ENCODE results near the gene ROMO1.
A peak's percentile ranks its signal among the peaks of the same experiment; 100 is the strongest.

ROMO1 gene

DNA sequence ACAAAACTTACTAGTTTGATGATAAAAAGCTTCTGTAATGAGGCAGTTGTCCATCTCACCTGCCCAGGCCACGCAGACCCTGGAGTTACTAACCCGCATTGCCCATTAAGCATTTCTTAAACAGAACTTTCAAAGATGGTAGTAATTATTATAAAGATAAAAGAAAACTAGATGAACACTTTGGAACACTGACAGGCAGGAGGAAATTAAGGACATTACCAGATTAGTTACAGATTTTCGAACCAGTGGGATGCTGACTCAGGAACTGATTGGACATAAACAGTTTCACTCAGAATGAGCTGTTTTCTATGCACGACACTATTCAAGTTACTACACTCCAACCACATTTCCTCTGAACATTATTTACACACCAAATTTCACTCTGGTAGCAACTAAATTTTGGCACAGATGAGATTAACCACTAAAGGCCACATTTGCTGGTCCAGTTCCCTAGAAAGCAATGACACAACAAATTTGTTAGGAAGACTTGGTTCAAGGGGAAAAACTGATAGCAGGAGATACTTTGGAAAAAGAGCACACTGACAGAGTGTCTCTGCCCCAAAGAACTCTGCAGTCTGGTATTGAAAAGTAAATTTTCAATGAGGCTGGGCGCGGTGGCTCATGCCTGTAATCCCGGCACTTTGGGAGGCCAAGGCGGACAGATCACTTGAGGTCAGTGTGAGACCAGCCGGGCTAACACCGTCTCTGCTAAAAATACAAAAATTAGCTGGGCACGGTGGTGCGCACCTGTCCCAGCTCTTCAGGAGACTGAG lies 3.0 kb downstream of the ROMO1 start (continued):
- TF ChIP-seq ZNF48 (tag by site-specific recombination; IDR thresholded peaks at IDR 0.05): no peak
- TF ChIP-seq KLF1 (tag by site-specific recombination; IDR thresholded peaks at IDR 0.05): no peak
- no peak for TF ChIP-seq ZFHX2 (tag by site-specific recombination; conservative IDR thresholded peaks at IDR 0.05)
- no peak for TF ChIP-seq ZNF174 (tag by site-specific recombination; IDR thresholded peaks at IDR 0.05)
- no peak for TF ChIP-seq ZNF747 (tag by site-specific recombination; IDR thresholded peaks at IDR 0.05)
- 0 out of 2 replicates have a peak, but pooled peaks have one; percentile 17 for TF ChIP-seq PRDM1 (tag by site-specific recombination; IDR thresholded peaks at IDR 0.05)
- TF ChIP-seq MEIS1 (CRISPR knock-in tag; IDR thresholded peaks at IDR 0.05; ENCODE audit: borderline replicate concordance): no peak
- no peak for TF ChIP-seq ZNF621 (tag by site-specific recombination; IDR thresholded peaks at IDR 0.05)
- 0 out of 2 replicates have a peak, but pooled peaks have one; percentile 22 for TF ChIP-seq ZNF366 (tag by site-specific recombination; conservative IDR thresholded peaks at IDR 0.05)
- no peak for TF ChIP-seq ZNF266 (tag by site-specific recombination; IDR thresholded peaks at IDR 0.05; ENCODE audit: low read depth)
- no peak for TF ChIP-seq ZBTB20 (tag by site-specific recombination; IDR thresholded peaks at IDR 0.05)
- TF ChIP-seq, protein P1, sequence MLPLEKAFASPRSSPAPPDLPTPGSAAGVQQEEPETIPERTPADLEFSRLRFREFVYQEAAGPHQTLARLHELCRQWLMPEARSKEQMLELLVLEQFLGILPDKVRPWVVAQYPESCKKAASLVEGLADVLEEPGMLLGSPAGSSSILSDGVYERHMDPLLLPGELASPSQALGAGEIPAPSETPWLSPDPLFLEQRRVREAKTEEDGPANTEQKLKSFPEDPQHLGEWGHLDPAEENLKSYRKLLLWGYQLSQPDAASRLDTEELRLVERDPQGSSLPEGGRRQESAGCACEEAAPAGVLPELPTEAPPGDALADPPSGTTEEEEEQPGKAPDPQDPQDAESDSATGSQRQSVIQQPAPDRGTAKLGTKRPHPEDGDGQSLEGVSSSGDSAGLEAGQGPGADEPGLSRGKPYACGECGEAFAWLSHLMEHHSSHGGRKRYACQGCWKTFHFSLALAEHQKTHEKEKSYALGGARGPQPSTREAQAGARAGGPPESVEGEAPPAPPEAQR (tag by site-specific recombination; IDR thresholded peaks at IDR 0.05): no peak
- no peak for TF ChIP-seq ZNF521 (tag by site-specific recombination; IDR thresholded peaks at IDR 0.05)
- TF ChIP-seq, protein P2, sequence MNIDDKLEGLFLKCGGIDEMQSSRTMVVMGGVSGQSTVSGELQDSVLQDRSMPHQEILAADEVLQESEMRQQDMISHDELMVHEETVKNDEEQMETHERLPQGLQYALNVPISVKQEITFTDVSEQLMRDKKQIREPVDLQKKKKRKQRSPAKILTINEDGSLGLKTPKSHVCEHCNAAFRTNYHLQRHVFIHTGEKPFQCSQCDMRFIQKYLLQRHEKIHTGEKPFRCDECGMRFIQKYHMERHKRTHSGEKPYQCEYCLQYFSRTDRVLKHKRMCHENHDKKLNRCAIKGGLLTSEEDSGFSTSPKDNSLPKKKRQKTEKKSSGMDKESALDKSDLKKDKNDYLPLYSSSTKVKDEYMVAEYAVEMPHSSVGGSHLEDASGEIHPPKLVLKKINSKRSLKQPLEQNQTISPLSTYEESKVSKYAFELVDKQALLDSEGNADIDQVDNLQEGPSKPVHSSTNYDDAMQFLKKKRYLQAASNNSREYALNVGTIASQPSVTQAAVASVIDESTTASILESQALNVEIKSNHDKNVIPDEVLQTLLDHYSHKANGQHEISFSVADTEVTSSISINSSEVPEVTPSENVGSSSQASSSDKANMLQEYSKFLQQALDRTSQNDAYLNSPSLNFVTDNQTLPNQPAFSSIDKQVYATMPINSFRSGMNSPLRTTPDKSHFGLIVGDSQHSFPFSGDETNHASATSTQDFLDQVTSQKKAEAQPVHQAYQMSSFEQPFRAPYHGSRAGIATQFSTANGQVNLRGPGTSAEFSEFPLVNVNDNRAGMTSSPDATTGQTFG (tag by site-specific recombination; IDR thresholded peaks at IDR 0.05; ENCODE audit: borderline replicate concordance): no peak
- TF ChIP-seq ZNF600 (tag by site-specific recombination; IDR thresholded peaks at IDR 0.05): peak; percentile 5; the same call in 1 of the 2 replicates
- TF ChIP-seq ZNF184 (tag by site-specific recombination; IDR thresholded peaks at IDR 0.05): no peak
- TF ChIP-seq ZNF169 (tag by site-specific recombination; IDR thresholded peaks at IDR 0.05): no peak
- TF ChIP-seq, protein P3, sequence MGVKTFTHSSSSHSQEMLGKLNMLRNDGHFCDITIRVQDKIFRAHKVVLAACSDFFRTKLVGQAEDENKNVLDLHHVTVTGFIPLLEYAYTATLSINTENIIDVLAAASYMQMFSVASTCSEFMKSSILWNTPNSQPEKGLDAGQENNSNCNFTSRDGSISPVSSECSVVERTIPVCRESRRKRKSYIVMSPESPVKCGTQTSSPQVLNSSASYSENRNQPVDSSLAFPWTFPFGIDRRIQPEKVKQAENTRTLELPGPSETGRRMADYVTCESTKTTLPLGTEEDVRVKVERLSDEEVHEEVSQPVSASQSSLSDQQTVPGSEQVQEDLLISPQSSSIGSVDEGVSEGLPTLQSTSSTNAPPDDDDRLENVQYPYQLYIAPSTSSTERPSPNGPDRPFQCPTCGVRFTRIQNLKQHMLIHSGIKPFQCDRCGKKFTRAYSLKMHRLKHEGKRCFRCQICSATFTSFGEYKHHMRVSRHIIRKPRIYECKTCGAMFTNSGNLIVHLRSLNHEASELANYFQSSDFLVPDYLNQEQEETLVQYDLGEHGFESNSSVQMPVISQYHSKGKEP (tag by site-specific recombination; IDR thresholded peaks at IDR 0.05): no peak
- TF ChIP-seq YY2 (tag by site-specific recombination; IDR thresholded peaks at IDR 0.05): no peak
- TF ChIP-seq ZBTB6 (tag by site-specific recombination; IDR thresholded peaks at IDR 0.05): no peak
- TF ChIP-seq IKZF3 (tag by site-specific recombination; IDR thresholded peaks at IDR 0.05): peak; percentile 27; the same call in 1 of the 2 replicates
- TF ChIP-seq ZNF654 (tag by site-specific recombination; IDR thresholded peaks at IDR 0.05; ENCODE audit: low read depth): no peak
- no peak for TF ChIP-seq EGR2 (tag by site-specific recombination; IDR thresholded peaks at IDR 0.05; ENCODE audit: low read depth)
- TF ChIP-seq ZNF423 (tag by site-specific recombination; IDR thresholded peaks at IDR 0.05): no peak
- TF ChIP-seq KLF16 (tag by site-specific recombination; IDR thresholded peaks at IDR 0.05): no peak
- 0 out of 2 replicates have a peak, but pooled peaks have one; percentile 50 for TF ChIP-seq GFI1B (tag by site-specific recombination; IDR thresholded peaks at IDR 0.05)
- TF ChIP-seq BCL11B (tag by site-specific recombination; IDR thresholded peaks at IDR 0.05; ENCODE audit: low read depth): no peak
- TF ChIP-seq ZNF239 (tag by site-specific recombination; IDR thresholded peaks at IDR 0.05): no peak
- no peak for TF ChIP-seq ZNF394 (tag by site-specific recombination; IDR thresholded peaks at IDR 0.05; ENCODE audit: borderline replicate concordance)
- no peak for TF ChIP-seq OSR2 (tag by site-specific recombination; IDR thresholded peaks at IDR 0.05)
- TF ChIP-seq ZEB2 (tag by site-specific recombination; IDR thresholded peaks at IDR 0.05): peak; percentile 17; the same call in 1 of the 2 replicates
- no peak for TF ChIP-seq PRDM4 (tag by site-specific recombination; IDR thresholded peaks at IDR 0.05)
